Testis (tissue), 2 donors: ENCODE data around the gene SMAD3.

Experiments
- POLR2A ChIP-seq: fragments of 450-650 bp; IDR thresholded peaks from one replicate; pipeline ENCODE4 v1.6.1; 2017; ENCODE audit warnings: antibody characterized with exemption, mild to moderate bottlenecking, moderate library complexity
- TF ChIP-seq, protein P1 (sequence below), 3 experiments: fragments of 450-650 bp in 2 of 3; fragments of 200-600 bp in 1 of 3; sonication (generic) in 1 of 3; IDR thresholded peaks; one replicate each; pipeline ENCODE4 v1.5.1; 2016 to 2019; ENCODE audit warnings: antibody characterized with exemption in 3 of 3, mild to moderate bottlenecking in 2 of 3, moderate library complexity in 1 of 3

GRCh38 chr15:67070892-67071664 lies 5.7 kb downstream of the SMAD3 start:
- TF ChIP-seq POLR2A, result no peak
- TF ChIP-seq, protein P1, sequence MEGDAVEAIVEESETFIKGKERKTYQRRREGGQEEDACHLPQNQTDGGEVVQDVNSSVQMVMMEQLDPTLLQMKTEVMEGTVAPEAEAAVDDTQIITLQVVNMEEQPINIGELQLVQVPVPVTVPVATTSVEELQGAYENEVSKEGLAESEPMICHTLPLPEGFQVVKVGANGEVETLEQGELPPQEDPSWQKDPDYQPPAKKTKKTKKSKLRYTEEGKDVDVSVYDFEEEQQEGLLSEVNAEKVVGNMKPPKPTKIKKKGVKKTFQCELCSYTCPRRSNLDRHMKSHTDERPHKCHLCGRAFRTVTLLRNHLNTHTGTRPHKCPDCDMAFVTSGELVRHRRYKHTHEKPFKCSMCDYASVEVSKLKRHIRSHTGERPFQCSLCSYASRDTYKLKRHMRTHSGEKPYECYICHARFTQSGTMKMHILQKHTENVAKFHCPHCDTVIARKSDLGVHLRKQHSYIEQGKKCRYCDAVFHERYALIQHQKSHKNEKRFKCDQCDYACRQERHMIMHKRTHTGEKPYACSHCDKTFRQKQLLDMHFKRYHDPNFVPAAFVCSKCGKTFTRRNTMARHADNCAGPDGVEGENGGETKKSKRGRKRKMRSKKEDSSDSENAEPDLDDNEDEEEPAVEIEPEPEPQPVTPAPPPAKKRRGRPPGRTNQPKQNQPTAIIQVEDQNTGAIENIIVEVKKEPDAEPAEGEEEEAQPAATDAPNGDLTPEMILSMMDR (IDR thresholded peaks at IDR 0.05), result no peak
